ENCODE measurements around the gene CRLF1.
"Not testable (repeated sequence)": the region's sequence is repeated elsewhere in the genome, so short reads cannot be mapped to it uniquely, and the experiment has no call there.

CRLF1 gene

DNA sequence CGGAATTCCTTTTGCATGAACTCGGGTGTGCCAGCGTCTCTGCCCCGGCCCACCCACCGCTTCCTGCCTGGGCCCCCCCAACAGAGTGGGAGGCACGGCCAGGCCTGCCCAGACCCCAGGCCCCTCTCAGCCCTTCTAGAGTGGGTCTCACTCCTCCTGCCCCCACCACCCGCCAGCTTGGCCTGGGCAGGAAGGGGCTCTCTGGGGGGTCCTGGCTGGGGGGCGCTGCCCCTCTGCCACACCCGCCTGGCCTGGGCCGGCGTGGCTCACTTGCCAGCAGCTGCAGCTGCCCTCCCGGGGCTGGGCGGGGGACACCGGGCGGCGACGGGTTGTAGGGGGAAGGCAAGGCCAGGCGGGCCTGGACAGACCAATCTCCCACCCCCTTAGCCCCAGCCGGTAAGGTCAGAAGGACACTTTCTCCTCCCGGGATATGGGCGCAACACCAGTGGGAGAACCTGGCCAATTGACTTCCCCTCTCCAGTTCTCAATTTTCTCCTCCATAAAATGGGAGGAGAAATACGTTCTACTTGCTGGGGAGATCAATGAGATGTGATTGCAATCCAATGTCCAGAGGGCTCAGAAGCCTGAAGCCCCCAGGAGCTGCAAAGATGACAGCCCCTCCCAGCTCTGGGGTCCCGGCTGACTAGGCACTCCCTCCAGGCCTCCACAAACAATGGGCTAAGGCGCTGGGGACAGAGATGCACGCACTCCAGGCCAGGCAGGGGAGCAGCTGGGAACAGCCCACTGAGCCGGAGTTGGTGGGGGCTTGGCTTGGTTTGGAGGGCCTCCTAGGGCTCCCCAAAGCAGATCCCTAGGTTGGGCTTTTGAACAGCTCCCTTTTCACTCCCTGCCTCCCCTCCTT, 2.4 kb downstream of the CRLF1 start:
- DNase-seq (ENCODE audit: low read depth), result no peak
- H3K4me3 ChIP-seq (ENCODE audit: low read depth, low read length), result no peak overlapping the region
- TF ChIP-seq, protein P1, sequence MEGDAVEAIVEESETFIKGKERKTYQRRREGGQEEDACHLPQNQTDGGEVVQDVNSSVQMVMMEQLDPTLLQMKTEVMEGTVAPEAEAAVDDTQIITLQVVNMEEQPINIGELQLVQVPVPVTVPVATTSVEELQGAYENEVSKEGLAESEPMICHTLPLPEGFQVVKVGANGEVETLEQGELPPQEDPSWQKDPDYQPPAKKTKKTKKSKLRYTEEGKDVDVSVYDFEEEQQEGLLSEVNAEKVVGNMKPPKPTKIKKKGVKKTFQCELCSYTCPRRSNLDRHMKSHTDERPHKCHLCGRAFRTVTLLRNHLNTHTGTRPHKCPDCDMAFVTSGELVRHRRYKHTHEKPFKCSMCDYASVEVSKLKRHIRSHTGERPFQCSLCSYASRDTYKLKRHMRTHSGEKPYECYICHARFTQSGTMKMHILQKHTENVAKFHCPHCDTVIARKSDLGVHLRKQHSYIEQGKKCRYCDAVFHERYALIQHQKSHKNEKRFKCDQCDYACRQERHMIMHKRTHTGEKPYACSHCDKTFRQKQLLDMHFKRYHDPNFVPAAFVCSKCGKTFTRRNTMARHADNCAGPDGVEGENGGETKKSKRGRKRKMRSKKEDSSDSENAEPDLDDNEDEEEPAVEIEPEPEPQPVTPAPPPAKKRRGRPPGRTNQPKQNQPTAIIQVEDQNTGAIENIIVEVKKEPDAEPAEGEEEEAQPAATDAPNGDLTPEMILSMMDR (IDR thresholded peaks at IDR 0.05; ENCODE audit: low read depth, low read length, missing control alignments), result no peak

DNA sequence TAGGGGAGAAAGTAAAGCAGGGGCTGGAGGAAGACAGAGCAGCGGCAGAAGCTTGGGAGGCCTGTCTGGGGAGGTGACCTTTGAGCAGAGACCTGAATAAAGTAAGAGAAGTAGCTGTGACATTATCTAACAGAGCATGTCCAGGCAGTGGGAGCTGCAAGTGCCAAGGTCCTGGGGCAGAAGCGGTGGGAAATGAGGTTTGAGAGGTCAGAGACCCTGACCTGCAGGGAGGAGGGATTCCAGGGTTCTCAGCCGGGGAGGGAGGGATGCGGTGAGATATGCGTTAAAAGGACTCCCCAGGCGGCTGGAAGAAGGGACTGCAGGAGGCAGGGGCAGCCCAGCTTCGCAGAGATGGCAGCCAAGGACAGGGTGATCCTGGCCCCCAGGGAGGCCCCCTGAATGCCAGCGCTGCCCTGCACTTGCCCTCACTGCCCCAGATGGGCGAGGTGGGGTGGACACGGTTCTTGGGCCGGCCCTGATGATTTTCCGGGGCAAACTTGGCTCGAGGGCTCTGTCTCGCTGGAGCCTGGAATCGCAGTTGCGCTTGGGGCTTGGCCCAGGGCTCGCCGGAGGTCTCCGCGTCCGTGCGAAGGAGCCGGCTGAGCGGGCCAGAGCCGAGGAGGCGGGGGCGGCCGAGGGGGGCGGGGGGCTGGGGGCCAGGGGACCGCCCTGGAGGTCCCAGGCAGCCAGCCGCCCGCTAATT, 3.2 kb downstream of the CRLF1 start:
- DNase-seq (ENCODE audit: low read depth), result no peak
- TF ChIP-seq, protein P1 (IDR thresholded peaks at IDR 0.05; ENCODE audit: low read depth, low read length, missing control alignments), result peak; percentile 30
- no peak overlapping the region for H3K4me3 ChIP-seq (ENCODE audit: low read depth, low read length)

DNA sequence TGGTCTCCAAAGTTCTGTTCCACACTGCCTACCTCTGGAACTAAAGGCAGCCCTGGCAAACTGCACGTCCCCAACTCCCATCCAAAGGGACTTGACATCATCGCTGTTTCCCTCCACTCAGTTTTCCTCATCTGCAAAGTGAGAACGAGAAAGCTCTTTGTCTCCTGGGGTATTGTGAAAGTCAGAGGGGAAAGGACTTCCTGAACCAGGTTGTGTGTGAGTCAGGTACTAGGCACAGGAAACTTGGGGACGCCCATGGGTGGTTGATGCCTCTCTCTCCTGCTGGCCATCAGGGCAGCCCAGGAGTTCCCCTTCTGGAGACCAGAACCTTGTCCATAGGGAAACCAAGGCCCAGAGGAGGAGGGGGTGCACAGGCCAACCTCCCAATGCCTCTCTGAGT, 4.7 kb downstream of the CRLF1 start:
- TF ChIP-seq, protein P1 (IDR thresholded peaks at IDR 0.05; ENCODE audit: low read depth, low read length, missing control alignments), result no peak
- no peak overlapping the region for H3K4me3 ChIP-seq (ENCODE audit: low read depth, low read length)
- no peak for DNase-seq (ENCODE audit: low read depth)

DNA sequence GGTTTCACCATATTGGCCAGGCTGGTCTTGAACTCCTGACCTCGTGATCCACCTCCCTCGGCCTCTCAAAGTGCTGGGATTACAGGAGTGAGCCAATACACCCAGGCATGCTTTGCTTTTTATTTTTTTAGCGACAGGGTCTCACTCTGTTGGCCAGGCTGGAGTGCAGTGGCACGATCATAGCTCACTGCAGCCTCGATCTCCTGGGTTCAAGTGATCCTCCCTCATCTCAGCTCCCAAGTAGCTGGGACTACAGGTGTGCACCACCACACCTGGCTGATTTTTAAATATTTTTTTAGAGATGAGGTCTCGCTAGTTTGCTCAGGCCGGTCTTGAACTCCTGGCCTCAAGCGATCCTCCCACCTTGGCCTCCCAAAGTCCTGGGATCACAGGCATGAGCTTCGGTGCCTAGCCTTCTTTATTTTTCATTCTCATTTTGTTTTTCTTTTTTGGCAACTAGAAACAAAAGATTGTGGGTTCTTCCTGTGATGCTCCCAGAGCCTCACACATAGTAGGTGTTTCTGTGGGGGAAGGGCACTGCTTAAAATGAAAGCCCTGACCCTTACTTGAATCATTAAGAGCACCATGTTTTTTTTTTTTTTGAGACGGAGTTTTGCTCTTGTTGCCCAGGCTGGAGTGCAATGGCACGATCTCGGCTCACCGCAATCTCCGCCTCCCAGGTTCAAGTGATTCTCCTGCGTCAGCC, 5.8 kb downstream of the CRLF1 start:
- not testable (repeated sequence) for H3K4me3 ChIP-seq (ENCODE audit: low read depth, low read length); DNase-seq (ENCODE audit: low read depth)

DNA sequence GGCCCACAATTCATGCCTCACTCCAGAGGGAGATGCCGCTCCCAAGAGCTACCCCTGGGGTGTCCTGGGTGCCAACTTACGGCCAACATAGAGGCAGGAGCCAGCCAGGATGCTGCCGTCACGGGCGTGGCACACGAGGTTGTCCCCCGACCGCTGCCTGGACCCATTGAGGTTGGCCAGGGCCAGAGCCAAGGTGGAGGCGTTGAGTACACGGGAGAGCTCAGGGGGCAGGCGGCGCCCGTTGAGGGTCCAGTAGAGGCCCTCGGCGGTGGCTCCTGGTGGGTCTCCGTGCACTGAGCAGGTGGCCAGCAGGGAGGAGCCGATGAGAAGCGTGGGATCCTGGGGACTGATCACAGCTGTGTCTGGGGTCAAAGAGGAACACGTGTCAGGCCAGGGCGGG, 7.1 kb downstream of the CRLF1 start:
- H3K4me3 ChIP-seq (ENCODE audit: low read depth, low read length), result no peak overlapping the region
- TF ChIP-seq, protein P1 (IDR thresholded peaks at IDR 0.05; ENCODE audit: low read depth, low read length, missing control alignments), result no peak
- DNase-seq (ENCODE audit: low read depth), result no peak

DNA sequence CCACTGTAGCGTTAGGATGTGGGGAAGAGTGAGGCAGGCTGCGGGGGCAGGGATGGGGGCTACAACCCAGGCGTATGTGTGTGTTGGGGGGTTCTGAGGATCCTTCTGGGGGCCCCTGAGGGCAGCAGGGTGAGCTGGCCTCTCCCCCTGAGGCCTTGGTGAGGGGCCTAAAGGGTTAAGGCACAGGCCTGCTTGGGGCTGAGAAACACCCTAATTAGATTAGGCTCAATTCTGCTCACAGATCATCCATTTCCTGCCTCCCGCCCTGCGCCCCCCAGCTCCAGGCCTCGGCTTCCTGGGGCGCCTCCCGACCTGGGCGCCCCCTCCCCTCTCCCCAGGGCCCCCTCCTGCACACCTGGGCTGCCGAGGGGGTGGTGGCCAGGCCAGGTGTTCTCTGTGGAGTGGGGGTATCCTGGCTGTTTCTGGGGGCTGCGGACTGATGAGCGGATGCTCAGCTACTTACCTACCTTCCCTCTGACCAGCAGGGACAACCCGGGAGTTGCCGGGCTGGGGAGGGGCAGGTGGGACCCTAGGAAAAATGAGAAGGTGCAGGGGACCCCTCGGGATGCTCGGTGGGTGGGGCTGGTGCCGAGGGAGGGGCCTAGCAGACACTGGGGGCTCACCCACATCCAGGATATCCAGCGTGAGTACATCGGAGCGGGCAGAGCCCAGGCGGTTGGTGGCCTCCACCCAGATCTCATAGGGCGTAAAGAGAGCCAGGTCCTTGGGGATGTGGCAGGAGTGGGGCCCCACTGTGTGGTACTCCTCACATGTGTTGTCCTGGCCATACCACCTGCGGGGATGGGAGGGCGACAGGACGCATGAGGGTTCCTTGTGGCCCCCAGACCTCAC, 8.6 kb downstream of the CRLF1 start:
- DNase-seq (ENCODE audit: low read depth), result no peak
- TF ChIP-seq, protein P1 (IDR thresholded peaks at IDR 0.05; ENCODE audit: low read depth, low read length, missing control alignments), result no peak
- H3K4me3 ChIP-seq (ENCODE audit: low read depth, low read length), result no peak overlapping the region
